CD14-positive monocyte (primary cell): ENCODE results near the gene SYTL3. TPM values are rescaled to one million over a fixed set of nuclear protein-coding genes. Genes with fewer than 3 reads are reported as not detected.
A peak's percentile ranks its signal among the peaks of the same experiment; 100 is the strongest.

ENCODE experiments used
- DNase-seq, 3 donors: peaks; one replicate each; pipeline ENCODE4 v3.0.0-alpha.2; 2011 to 2022
- H2AFZ ChIP-seq: 2 replicates; pipeline ENCODE4 v1.6.0; 2012; ENCODE audit warnings: mild to moderate bottlenecking, low read depth, low read length, inconsistent platforms; ENCODE audit not compliant: insufficient read depth, poor library complexity, severe bottlenecking
- H3K27ac ChIP-seq, 2 donors: 1 replicate in 1 of 2; 2 replicates in 1 of 2; pipeline ENCODE4 v1.5.1; 2012 to 2013; ENCODE audit warnings: low read length in 2 of 2, control low read depth in 1 of 2, inconsistent platforms in 1 of 2, low read depth in 1 of 2, mild to moderate bottlenecking in 1 of 2
- H3K27me3 ChIP-seq, 2 donors: one replicate each; pipeline versions ENCODE4 v1.6.0 to v1.6.1; 2011 to 2013; ENCODE audit warnings: low read length in 2 of 2; ENCODE audit not compliant: control insufficient read depth in 2 of 2, insufficient read depth in 2 of 2
- H3K36me3 ChIP-seq, 2 donors: replicated peaks in 1 of 2; 1 replicate in 1 of 2; 2 replicates in 1 of 2; pipeline versions ENCODE4 v1.5.1 to v1.6.1; 2012 to 2013; ENCODE audit warnings: low read length in 2 of 2, control low read depth in 1 of 2, inconsistent platforms in 1 of 2, mild to moderate bottlenecking in 1 of 2; ENCODE audit not compliant: insufficient read depth in 2 of 2, control insufficient read depth in 1 of 2
- H3K4me1 ChIP-seq, 2 donors: 1 replicate in 1 of 2; 2 replicates in 1 of 2; pipeline versions ENCODE4 v1.5.1 to v1.6.1; 2012 to 2013; ENCODE audit warnings: low read length in 2 of 2, control low read depth in 1 of 2, inconsistent platforms in 1 of 2, mild to moderate bottlenecking in 1 of 2, moderate library complexity in 1 of 2; ENCODE audit not compliant: insufficient read depth in 2 of 2, control insufficient read depth in 1 of 2
- H3K4me2 ChIP-seq: replicated peaks from 2 replicates; pipeline ENCODE3; 2012; ENCODE audit warnings: low read length, moderate library complexity, mild to moderate bottlenecking; ENCODE audit not compliant: poor library complexity, severe bottlenecking; ENCODE audit errors: extremely low read depth
- H3K4me3 ChIP-seq, 3 experiments: fragments of 200-600 bp in 1 of 3; sonication (generic) in 1 of 3; replicated peaks in 1 of 3; 1 replicate in 2 of 3; 2 replicates in 1 of 3; pipeline ENCODE4 v1.5.1; 2011 to 2013; ENCODE audit warnings: low read length in 3 of 3, mild to moderate bottlenecking in 3 of 3, control low read depth in 2 of 3, low read depth in 2 of 3, inconsistent platforms in 1 of 3, moderate library complexity in 1 of 3
- H3K79me2 ChIP-seq: 2 replicates; pipeline ENCODE4 v1.6.0; 2012; ENCODE audit warnings: mild to moderate bottlenecking, control low read depth, inconsistent platforms, low read length, moderate library complexity; ENCODE audit not compliant: insufficient read depth
- H3K9ac ChIP-seq: 2 replicates; pipeline ENCODE4 v1.6.0; 2017; ENCODE audit warnings: low read length, mild to moderate bottlenecking; ENCODE audit not compliant: insufficient read depth, poor library complexity, severe bottlenecking
- H3K9me3 ChIP-seq, 2 donors: replicated peaks in 1 of 2; 1 replicate in 1 of 2; 2 replicates in 1 of 2; pipeline versions ENCODE4 v1.5.1 to v1.6.1; 2012 to 2013; ENCODE audit warnings: low read length in 2 of 2, control low read depth in 1 of 2; ENCODE audit not compliant: control insufficient read depth in 1 of 2, insufficient read depth in 1 of 2
- H4K20me1 ChIP-seq: 2 replicates; pipeline ENCODE4 v1.6.0; 2012; ENCODE audit warnings: mild to moderate bottlenecking, low read length, control low read depth, moderate library complexity; ENCODE audit not compliant: insufficient read depth
- H3K27ac Mint-ChIP-seq, 7 donors: one replicate each; pipeline ENCODE4 v1.8.0; 2020; ENCODE audit warnings: mild to moderate bottlenecking in 7 of 7, mixed read lengths in 7 of 7, moderate library complexity in 6 of 7, inconsistent platforms in 2 of 7
- H3K27me3 Mint-ChIP-seq, 3 donors: one replicate each; pipeline ENCODE4 v1.8.0; 2021 to 2022; ENCODE audit warnings: low read depth in 3 of 3, mild to moderate bottlenecking in 3 of 3, mixed read lengths in 3 of 3, moderate library complexity in 3 of 3, inconsistent platforms in 1 of 3
- H3K36me3 Mint-ChIP-seq, 2 donors: one replicate each; pipeline ENCODE4 v1.8.0; 2020; ENCODE audit warnings: mixed read lengths in 2 of 2, inconsistent platforms in 1 of 2, mild to moderate bottlenecking in 1 of 2
- H3K4me1 Mint-ChIP-seq: one replicate; pipeline ENCODE4 v1.8.0; 2020; ENCODE audit warnings: mild to moderate bottlenecking, mixed read lengths
- H3K4me3 Mint-ChIP-seq, 2 donors: one replicate each; pipeline ENCODE4 v1.8.0; 2020; ENCODE audit warnings: mild to moderate bottlenecking in 2 of 2, mixed read lengths in 2 of 2, moderate library complexity in 1 of 2
- H3K9me3 Mint-ChIP-seq, 7 donors: one replicate each; pipeline ENCODE4 v1.8.0; 2020 to 2022; ENCODE audit warnings: mixed read lengths in 7 of 7, mild to moderate bottlenecking in 6 of 7, moderate library complexity in 6 of 7, inconsistent platforms in 2 of 7
- CTCF ChIP-seq: fragments of 200-600 bp; IDR thresholded peaks from one replicate; pipeline ENCODE4 v1.8.0; 2022; ENCODE audit warnings: antibody characterized with exemption, mild to moderate bottlenecking
- WGBS: methylation state at CpG from one replicate; pipeline ENCODE4 v1.1.5; 2013; ENCODE audit warnings: missing lambda C conversion rate; ENCODE audit not compliant: insufficient coverage; 5-methylcytosine and 5-hydroxymethylcytosine counted together
- intact Hi-C, 2 donors: fragments of 100-400 bp; cut with micrococcal nuclease; formaldehyde crosslinking; loops; one replicate each; pipeline versions ENCODE4 v1.15.0 to v1.15.1; 2023
- polyA plus RNA-seq, 3 donors: library from polyadenylated mRNA; depleted of rRNA in 1 of 3; unstranded in 2 of 3; stranded (reverse) in 1 of 3; fragments of 300-500 nt in 2 of 3; fragments of >200 nt in 1 of 3; fragmentation: Illumina TruSeq in 2 of 3; gene quantifications; 1 replicate in 2 of 3; 2 replicates in 1 of 3; pipeline ENCODE4 v1.2.3, GENCODE V29; 2012 to 2021

The SYTL3 gene
- polyA plus RNA-seq, 3 donors, result 14.6 to 18.7 (median 14.8) TPM

- Mint-ChIP-seq H3K27me3 (peaks cover 0 to 2% (median 0%) of the 10 kb centered on the region in 3 donors), H3K9me3 (no peaks in the 10 kb centered on the region), H3K27ac (peak overlapping the region in 6 of 7 donors; percentile 7 to 65 (median 18)), H3K4me1 (peaks cover 2% of the 10 kb centered on the region), H3K36me3 (peaks cover 72 to 88% of the 10 kb centered on the region in 2 donors), H3K4me3 (no peak overlapping the region)
- intact Hi-C loops, result no loop called here
- no peaks in the 10 kb centered on the region for H3K9me3 ChIP-seq
- no peaks in the 10 kb centered on the region for H3K79me2 ChIP-seq
- no peak overlapping the region for H3K9ac ChIP-seq
- no peaks in the 10 kb centered on the region for H3K27me3 ChIP-seq
- no peak overlapping the region for H3K4me3 ChIP-seq
- H2AFZ ChIP-seq, result no peak overlapping the region
- 94% methylated on average over 3 of the region's 6 CpGs for WGBS
- TF ChIP-seq CTCF, result no peak
- peak overlapping the region in 1 of 2 donors; percentile 1 for H3K27ac ChIP-seq
- H3K36me3 ChIP-seq, result peaks cover 78 to 97% of the 10 kb centered on the region in 2 donors
- peaks cover 25% of the 10 kb centered on the region for H4K20me1 ChIP-seq
- no peaks in the 10 kb centered on the region for H3K4me1 ChIP-seq
- no peak for DNase-seq
- H3K4me2 ChIP-seq, result no peak overlapping the region
These were observed 23.3 kb upstream of the SYTL3 start for GRCh38 chr6:158626360-158627167.

- Histone ChIP-seq H3K9ac (no peak overlapping the region), H3K36me3 (peaks cover 70 to 92% of the 10 kb centered on the region in 2 donors), H3K27me3 (no peaks in the 10 kb centered on the region), H3K4me1 (peaks cover 1 to 7% of the 10 kb centered on the region in 2 donors), H3K4me3 (no peak overlapping the region), H4K20me1 (peaks cover 31% of the 10 kb centered on the region), H3K27ac (peak overlapping the region in 1 of 2 donors; percentile 0), H3K9me3 (no peaks in the 10 kb centered on the region), H3K4me2 (no peak overlapping the region), H3K79me2 (no peaks in the 10 kb centered on the region), H2AFZ (no peak overlapping the region)
- Mint-ChIP-seq H3K9me3 (no peaks in the 10 kb centered on the region), H3K4me1 (peaks cover 10% of the 10 kb centered on the region), H3K36me3 (peaks cover 75 to 89% of the 10 kb centered on the region in 2 donors), H3K27me3 (peaks cover 0 to 2% (median 0%) of the 10 kb centered on the region in 3 donors), H3K4me3 (no peak overlapping the region), H3K27ac (peak overlapping the region in 4 of 7 donors; percentile 20 to 65 (median 48))
- no peak for DNase-seq
- no peak for TF ChIP-seq CTCF
- WGBS, result 98% methylated on average over 14 of the region's 20 CpGs
- intact Hi-C loops, result no loop called here
These were observed 22.5 kb upstream of the SYTL3 start for GRCh38 chr6:158627168-158627939.
